ENCODE results near the gene PRLR. TPM values are rescaled to one million over a fixed set of nuclear protein-coding genes. Genes with fewer than 3 reads are reported as not detected.

Gene PRLR
- total and polyA plus RNA-seq, 10 of the 15 experiments (the other 5 are each of a cell fraction or from before 2014, with no cell fraction given) = 0.03 to 8.1 (median 0.20) TPM

DNA sequence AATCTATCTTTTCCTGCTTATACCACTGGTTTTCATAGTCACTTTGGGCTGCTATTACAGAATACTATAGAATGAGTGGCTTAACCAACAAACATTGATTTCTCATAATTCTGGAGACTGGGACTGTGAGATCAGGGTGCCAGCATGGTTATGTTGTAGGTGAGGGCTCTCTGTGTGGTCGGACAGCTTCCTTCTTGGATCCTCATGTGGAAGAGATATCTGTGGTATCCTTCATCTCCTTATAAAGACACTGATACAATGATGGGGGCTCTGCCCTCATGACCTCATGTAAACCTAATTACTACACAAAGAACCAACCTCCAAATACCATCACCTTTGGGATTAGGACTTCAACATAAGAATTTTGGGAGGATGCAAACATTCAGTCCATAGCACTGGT is 13.9 kb upstream of the PRLR start:
- no TSS peak for BruUV-seq (replicated peaks)
- H3K4me1 ChIP-seq (ENCODE audit: control insufficient read depth, insufficient read depth, low read length) = no peaks in the 10 kb centered on the region
- no peak overlapping the region for H3K4me2 ChIP-seq (ENCODE audit: control insufficient read depth, insufficient read depth)
- ChIA-PET CTCF (interaction anchor here (1.0 kb wide), 1 partner anchor 9 kb away, joined by 4 read pairs; no protein-coding TSS in a partner anchor), RAD21 (ENCODE audit: unreplicated experiment) (interaction anchor here (6.5 kb wide), 1 partner anchor 16 kb away, joined by 79 read pairs; the partner anchor contains the start of gene PRLR), POLR2A (interaction anchor here (0.6 to 1.6 kb wide), 3 partner anchors 9 to 16 kb away, joined by 3 to 5 read pairs (median 3); no protein-coding TSS in a partner anchor), SMC1A (ENCODE audit: uncharacterized antibody, unreplicated experiment) (interaction anchor here (0.9 to 1.7 kb wide), 6 partner anchors 9 to 76 kb away, joined by 3 to 9 read pairs (median 4); no protein-coding TSS in a partner anchor)
- intact Hi-C loops (cut with micrococcal nuclease; ENCODE audit: unreplicated experiment) = no loop called here
- TF ChIP-seq RB1 (IDR thresholded peaks at IDR 0.05; ENCODE audit: borderline replicate concordance) (no peak), HSF1 (IDR thresholded peaks at IDR 0.05; ENCODE audit: low read depth, low read length) (no peak), FOXM1 (IDR thresholded peaks at IDR 0.05; ENCODE audit: low read depth, low read length) (no peak), WRNIP1 (IDR thresholded peaks at IDR 0.05; ENCODE audit: borderline replicate concordance, low read depth, low read length) (no peak), RUNX3 (IDR thresholded peaks at IDR 0.05; ENCODE audit: low read length) (no peak), CBFB (IDR thresholded peaks at IDR 0.05; ENCODE audit: low read depth) (no peak), EP300 (IDR thresholded peaks at IDR 0.05; ENCODE audit: borderline replicate concordance in 1 of 2, control insufficient read depth in 1 of 2, low read depth in 2 of 2, low read length in 2 of 2) (no peak), USF2 (IDR thresholded peaks at IDR 0.05; ENCODE audit: borderline replicate concordance, low read depth, low read length) (no peak), IRF3 (IDR thresholded peaks at IDR 0.05) (no peak), SKIL (IDR thresholded peaks at IDR 0.05; ENCODE audit: low read depth, poor library complexity, severe bottlenecking) (no peak), IRF4 (IDR thresholded peaks at IDR 0.05; ENCODE audit: low read depth, low read length) (no peak), ATF7 (IDR thresholded peaks at IDR 0.05; ENCODE audit: low read depth) (no peak), NFIC (IDR thresholded peaks at IDR 0.05; ENCODE audit: low read depth, low read length) (no peak), BRCA1 (IDR thresholded peaks at IDR 0.05; ENCODE audit: low read depth, low read length) (no peak)
- H3K79me2 ChIP-seq (ENCODE audit: control insufficient read depth, insufficient read depth, low read length) = no peaks in the 10 kb centered on the region
- peaks cover 2% of the 10 kb centered on the region; the same call in 1 of the 3 replicates for H3K9me3 ChIP-seq (replicated peaks; ENCODE audit: control insufficient read depth, insufficient read depth, low read length)
- H3K27ac ChIP-seq (ENCODE audit: control insufficient read depth, insufficient read depth) = no peak overlapping the region
- in situ Hi-C loops (cut with MboI) = no loop called here
- H4K20me1 ChIP-seq (ENCODE audit: control insufficient read depth, insufficient read depth) = no peaks in the 10 kb centered on the region
- H3K4me3 ChIP-seq = no peak overlapping the region
- ATAC-seq (no peak), DNase-seq (ENCODE audit: low read depth, low spot score) (no peak), FAIRE-seq (no peak)
- no peak overlapping the region for H3K9ac ChIP-seq (ENCODE audit: control insufficient read depth, insufficient read depth, low read length)
- H3K27me3 ChIP-seq (replicated peaks in 1 of 2; ENCODE audit: control insufficient read depth in 2 of 2, insufficient read depth in 2 of 2, low read length in 1 of 2) = no peaks in the 10 kb centered on the region
- no peak overlapping the region for H2AFZ ChIP-seq (ENCODE audit: control insufficient read depth, low read depth, low read length)
- WGBS (ENCODE audit: insufficient coverage, insufficient replicate concordance, low lambda C conversion rate, missing lambda C conversion rate) = 15% methylated on average over 1 of the region's 1 CpG
- H3K36me3 ChIP-seq (ENCODE audit: control insufficient read depth in 2 of 2, insufficient read depth in 2 of 2, low read length in 1 of 2) = no peaks in the 10 kb centered on the region
